Measurements from ENCODE around the gene PTPRM.

DNA sequence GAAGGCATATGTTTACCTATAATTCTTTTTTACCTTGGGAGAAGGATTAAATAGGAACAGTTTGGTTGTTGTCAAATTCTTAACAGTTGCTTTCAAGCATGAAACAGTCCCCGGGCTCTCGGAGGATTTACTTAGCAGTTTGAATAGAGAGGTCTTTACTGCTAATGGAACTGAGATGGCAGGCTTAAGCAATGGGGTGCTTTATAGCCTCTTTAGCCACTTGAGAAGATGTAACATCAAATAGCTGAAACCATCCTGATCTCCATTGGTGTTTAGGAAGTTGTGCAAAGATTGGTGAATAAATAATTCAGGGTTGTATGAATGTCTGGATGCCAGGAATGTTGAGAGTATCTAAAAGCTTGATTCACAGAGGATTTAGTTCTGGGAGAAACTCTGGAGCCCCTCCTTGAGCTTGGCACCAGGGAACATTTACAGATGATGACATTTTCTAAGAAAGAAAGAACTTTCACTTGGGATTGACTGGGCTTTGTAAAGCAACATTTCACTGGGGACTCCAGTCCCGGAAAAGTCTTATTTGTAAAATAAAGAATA is 51.9 kb downstream of the PTPRM start:
- TF ChIP-seq POLR2AphosphoS5 (IDR thresholded peaks at IDR 0.05; ENCODE audit: low read depth, low read length) (no peak), POLR2A (IDR thresholded peaks at IDR 0.05; ENCODE audit: low read depth, low read length) (no peak), TAF1 (IDR thresholded peaks at IDR 0.05; ENCODE audit: low read depth, low read length) (no peak), SPI1 (IDR thresholded peaks at IDR 0.05; ENCODE audit: low read depth, low read length) (no peak), POU2F2 (IDR thresholded peaks at IDR 0.05; ENCODE audit: low read depth, low read length) (no peak), PAX5 (IDR thresholded peaks at IDR 0.05; ENCODE audit: insufficient read depth, low read length, severe bottlenecking) (no peak)

Measured in GM12891 (cell line).